HG03064 (cell line): Measurements from ENCODE around the gene PHF19.

Experiments
- ATAC-seq: cut with Tn5 transposase; IDR thresholded peaks from one replicate; pipeline ENCODE4 v1.9.1; 2021; ENCODE audit warnings: low read depth; ENCODE audit not compliant: unreplicated experiment

PHF19 gene

DNA sequence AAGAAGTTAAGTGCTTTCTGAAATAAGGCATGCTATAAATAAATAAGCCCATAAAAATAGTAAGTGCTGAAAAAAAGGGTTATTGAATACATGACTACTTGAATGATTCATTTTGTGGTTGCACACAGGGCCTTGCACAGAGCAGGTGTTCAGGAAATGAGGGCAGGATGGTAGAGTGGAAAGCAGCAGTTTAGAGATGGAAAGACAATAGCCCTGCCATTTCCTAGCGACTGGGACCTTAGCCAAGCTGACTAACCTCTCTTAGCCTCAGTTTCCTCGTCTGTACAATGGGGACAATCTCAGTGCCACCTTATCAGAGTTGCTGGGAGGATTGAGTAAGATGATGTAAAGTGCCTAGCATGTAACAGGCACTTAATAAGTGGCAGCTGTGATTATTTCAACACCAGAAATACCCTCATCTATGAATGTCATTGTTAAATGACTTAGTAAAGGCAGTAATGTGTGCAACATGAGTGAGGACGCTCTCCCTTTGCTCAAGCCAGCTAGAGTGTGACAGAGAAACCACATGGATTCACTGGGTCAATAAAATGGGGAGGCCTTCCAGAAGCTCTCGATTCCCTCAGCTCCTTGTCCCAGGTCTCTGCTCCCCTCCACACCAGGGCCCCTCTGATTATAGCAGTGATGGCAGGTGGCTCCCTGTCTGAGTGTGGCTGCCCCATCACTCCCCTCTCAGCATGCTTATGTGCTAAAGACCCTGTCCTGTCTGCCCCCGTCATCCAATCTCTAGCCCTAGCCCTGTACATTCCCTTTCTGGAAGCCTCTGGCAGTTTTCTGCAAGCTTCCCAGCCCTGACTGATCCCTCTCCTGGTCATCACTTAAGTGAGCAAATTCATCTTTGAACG lies 16.0 kb upstream of the PHF19 start:
- ATAC-seq, result peak; percentile 58

DNA sequence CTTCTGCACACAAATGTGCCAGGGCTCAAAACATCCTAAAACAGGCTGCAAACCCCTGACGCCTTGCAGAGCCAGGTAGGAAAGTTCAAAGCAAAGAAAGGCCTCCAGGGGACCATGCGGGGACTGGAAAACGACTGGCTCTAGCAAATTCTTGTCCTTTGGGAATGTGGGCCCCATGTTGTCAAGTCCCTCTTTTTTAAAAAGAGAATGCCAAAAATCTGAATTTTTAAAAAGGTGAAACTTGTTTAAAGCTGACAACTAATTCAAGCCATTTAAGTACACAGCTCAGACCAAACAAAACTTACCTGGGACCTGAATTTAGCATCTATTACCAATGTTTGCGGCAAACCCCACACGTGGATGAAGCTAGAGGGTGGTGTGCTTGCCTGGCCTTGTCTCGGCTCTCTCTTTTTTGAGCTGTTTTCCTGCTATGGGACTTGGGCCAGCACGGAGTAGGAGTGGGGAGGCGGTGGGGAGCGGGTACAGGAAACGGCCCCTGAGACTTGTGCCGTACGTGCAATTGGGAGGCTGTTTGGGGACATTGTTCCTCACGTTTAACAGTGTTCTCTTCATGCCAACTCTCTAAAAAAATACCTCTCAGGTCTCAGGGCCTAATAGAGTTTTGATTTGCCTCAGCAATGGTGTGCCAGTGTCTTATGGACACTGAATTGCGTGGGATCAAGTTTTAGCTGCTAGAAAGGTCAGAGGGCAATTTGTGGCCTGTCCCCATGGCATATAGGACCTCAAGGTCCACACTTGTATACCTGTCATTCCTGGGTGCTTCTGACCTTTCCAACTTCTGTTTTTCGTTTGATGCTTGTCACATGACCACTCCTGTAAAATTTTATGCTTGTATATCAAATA lies 15.1 kb upstream of the PHF19 start:
- ATAC-seq, result peak; percentile 41

DNA sequence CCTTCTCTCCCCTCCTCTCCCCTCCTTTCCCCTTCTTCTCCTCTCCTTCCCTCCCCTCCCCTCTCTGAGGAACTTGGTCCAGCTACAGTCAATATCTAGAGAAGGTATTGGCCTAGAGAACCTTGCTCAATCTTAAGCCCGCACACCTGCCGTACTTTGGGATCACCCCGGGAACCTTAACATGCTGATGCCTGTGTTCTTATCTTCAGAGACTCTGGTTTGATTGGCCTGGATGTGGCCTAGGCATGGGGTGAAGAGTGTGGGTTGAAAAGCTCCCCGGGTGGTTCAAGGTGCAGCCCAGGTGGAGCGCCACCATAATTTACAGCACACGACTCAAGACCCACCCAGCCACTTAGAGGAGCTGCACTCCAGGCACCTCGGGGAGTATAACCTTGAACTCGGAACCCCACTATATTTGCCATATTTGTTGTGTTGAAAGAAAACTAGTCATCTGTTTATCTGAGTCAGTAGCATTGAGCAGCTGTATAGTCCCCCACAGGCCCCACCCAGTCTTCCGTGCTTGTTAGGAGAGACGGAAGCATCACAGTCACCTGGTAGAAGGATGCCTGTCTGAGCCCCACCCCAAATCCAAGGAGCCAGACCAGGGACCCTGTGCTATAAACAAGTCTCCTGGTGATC lies 14.4 kb upstream of the PHF19 start:
- no peak for ATAC-seq

DNA sequence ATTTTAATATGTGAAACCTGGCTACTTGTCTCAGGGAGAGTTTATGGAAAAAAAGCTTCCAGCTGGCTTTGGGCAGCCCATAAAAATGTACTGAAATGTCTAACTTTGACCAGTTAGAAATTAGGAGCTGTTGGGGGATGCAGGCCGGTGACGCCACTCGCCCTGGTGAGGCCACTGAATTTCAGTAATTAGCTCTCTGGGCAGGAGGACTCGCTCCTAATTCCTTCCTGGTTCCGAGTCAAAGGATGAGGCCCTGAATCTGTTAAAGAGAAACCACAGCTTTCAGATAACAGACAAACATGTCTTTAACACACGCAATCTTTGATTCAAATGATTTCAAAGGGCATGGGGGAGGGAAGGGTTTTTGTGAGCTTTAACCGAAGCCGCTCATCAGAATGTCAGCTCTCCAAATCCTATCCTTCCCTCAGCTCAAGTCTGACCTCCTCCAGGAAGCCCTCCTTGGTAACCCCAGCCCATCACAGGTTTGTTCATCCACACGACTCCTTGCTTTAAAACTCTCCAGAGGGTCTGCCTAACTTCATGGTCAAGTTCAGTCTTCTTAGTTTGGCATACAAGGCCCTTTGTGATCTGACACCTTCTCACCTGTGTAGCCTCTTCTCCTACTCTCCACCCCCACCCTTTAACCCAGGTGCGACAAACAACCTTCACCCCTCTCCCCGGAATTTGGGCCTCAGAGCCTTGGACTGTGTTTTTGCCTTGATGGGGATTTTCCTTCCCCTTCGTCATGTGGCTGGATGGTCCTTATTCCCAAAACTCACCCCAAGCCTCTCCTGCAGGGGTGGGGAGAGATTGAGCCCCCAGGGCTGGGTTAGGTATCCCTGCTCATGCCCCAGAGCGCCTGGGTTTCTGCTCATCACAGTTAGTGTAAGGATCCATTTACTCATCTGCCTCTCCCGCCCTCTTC lies 13.6 kb upstream of the PHF19 start:
- ATAC-seq, result no peak

DNA sequence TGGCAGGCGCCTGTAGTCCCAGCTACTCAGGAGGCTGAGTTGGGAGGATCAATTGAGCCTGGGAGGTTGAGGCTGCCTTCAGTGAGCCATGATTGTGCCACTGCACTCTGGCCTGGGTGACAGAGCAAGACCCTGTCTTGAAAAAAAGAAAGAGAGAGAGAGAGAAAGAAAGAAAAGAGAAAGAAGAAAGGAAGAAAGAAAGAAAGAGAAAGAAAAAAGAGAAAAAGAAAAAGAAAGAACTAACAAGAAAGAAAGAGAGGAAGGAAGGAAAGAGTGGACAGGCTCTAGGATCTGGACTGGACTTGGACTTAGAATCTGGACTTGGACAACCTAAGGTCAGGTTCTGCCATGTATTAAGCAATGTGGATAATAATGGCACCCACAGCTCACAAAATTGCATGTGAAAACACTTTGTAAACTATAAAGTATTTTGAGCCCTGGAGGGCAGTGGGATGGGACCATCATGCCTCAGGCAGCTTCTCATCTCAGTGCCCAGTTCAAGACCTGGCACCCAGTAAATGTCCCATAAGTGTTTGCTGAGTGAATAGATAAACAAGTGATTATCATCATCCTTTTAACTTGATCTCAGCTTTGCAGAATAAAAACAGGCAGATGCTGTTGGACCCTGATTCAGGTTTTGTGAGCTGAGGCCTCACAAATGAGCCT lies 12.8 kb upstream of the PHF19 start:
- no peak for ATAC-seq

DNA sequence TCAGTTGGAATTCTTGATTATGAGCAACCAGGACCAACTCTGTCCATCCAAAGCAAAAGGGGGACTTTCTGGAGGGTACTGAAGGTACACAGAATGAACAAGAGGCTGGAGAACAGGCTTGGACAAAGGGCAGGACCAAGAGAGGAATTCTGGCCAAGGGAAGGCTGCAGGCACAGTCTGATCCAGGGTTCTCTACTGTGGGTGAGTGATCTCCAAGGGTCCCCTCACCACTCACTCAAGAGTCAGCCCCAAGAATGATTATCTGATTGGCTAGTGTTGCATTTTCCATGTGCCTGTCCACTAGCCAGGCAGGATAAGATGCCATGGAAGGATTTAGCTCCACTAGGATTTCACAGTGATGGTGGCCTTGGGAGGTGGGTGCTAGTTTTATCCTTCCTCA lies 11.6 kb upstream of the PHF19 start:
- ATAC-seq, result no peak

DNA sequence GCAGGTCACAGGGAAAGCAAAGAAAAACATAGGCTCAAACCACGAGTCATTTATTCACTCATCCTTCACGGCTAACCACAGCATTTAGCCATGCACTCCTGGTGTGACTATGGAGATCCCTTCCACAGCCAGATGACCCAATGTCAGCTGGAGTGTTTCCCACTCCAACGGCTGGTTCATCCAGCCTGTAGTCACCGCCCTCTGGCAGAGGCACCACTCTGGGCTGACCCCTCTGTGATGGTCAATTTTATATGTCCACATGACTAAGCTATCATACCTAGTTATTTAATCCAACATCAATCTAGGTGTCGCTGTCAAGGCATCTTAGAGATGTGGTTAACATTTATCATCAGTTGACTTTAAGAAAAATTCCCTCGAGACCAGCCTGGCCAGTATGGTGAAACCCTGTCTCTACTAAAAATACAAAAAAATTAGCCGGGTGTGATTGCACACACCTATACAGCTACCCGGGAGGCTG lies 9.5 kb upstream of the PHF19 start:
- no peak for ATAC-seq

DNA sequence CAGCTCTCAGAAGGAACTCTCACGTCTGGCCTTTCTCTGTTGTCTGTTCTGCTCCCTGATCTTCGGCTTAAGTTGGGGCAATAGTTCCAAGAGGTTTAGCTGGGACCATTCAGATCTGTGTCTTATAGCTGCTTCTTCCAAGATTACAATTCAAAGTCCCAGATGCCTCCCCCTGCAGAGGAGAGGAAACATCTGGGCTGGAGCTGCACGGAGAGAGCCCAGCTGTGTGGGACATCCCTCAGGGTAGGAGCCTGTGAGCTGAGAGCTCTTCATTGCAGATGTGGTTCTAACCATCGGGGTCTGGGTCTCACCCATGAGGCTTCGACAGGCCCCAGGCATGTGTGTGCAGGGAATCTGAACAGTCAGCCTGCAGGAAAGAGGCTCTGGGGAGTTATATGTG lies 9.0 kb upstream of the PHF19 start:
- no peak for ATAC-seq

DNA sequence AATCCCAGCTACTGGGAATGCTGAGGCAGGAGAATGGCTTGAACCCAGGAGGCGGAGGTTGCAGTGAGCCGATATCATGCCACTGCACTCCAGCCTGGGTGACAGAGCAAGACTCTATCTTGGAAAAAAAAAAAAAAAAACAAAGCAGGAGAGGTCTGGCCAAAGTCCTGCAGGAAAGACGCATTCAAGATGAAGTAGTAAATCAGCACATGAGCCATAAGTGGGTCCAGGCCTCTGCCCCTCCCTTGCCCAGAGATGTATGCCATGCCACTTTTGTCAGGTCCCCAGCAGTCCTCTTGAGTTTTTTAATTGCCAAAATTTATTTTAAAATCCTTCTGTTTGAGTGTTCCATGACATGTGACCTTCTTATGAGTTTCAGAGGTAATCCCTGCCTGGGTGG lies 8.5 kb upstream of the PHF19 start:
- no peak for ATAC-seq

DNA sequence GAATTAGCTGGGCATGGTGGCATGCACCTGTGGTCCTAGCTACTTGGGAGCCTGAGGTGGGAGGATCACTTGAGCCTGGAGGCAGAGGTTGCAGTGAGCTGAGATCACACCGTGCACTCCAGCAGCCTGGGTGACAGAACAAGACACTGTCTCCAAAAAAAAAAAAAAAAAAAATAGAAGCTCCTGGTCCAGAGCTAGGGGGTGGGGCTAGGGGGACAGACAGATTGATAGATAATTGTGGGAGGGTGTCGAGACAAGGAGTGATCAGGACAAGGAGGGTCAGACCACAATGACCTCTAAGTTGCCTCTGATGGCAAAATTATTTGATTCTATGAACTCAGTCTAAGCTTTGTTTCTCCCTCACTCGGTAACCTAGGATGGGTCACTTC lies 6.6 kb upstream of the PHF19 start:
- no peak for ATAC-seq

DNA sequence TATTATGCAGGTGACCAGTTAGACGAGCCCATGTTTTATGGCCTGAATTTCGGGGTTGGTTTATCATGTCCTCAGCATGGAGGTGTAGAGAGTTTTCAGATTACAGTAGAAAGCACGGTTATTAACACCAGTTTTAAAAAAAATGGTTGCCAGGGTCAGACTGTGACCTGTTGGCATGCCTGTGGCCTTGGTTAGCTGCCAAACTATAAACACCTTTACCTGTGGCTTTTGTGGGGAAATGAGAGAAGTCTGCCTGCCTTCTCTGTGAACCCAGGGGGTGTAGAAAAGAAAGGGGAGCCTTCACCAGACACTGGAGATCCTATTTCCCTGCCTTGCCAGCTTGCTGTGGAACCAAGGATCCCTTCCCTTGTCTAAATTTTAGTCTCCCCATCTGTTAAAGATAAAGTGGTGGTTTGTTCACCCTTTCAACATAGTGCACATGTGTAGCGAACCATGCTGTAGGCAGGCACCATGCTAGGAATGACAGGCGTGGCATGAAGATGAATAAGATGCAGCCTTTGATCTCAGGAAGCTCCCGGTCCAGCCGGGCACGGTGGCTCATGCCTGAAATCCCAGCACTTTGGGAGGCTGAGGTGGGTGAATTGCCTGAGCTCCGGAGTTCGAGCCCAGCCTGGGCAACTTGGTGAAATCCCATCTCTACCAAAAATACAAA lies 6.1 kb upstream of the PHF19 start:
- no peak for ATAC-seq

DNA sequence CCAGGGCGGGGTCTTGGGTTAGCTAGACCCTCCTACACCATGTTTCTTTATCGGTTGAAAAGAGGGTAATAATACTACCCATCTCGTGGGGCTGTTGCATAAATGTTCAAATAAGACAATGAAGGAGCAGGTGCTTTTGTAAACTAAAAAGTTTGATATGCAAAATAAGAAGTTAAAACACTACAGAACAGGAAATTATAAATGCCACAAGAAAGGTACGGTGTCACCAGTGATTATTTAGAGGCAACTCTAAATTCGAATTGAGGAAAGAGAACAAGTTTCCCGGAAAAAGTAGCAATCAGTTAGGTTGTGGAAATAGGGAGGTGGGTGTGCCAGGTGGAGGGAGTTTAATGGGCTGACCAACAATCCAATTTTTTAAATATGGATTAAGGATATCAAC lies 2.5 kb upstream of the PHF19 start:
- ATAC-seq, result no peak

DNA sequence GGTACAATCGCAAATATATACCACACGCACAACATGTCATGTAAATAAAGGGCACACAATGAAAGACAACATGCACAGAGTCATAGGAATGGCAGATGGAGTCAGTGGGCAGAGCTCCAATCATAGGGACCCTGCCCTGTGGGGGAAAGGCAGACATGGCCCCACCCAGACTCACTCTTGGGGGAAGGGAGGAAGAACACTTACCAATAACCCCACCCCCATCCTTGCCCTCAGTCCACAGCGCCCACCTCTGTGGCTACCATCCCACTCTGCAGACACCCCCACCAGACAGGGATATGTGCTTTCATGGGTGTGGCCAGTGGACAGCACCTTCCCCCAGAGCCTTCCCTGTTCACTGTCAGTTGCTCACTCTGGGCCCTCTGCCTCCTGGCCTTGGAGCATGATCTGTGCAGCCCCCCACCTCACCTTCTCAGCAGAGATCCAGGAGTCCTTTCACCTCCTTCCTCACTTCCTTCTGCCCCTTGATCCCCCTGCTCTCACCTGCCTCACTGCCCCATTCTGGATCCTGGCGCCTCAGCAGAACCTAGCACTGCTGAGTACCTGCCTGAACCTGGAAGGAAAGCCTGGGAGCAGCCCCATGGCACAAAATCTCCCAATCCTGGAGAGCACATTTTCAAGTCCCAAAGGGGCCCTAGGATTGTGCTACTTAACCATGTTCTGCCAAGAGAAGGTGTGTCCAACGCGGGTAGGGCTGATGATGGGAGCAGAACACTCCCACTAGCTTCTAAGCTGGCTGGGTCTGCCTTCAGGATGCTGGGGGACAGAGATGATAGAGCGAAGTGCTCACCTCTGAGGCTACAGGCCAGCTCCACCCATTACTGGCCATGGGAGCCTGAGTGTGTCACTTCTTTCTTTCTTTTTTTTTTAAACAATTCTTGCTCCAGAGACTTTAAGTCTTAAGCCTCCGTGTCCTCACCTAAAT lies 1.5 kb upstream of the PHF19 start:
- no peak for ATAC-seq

DNA sequence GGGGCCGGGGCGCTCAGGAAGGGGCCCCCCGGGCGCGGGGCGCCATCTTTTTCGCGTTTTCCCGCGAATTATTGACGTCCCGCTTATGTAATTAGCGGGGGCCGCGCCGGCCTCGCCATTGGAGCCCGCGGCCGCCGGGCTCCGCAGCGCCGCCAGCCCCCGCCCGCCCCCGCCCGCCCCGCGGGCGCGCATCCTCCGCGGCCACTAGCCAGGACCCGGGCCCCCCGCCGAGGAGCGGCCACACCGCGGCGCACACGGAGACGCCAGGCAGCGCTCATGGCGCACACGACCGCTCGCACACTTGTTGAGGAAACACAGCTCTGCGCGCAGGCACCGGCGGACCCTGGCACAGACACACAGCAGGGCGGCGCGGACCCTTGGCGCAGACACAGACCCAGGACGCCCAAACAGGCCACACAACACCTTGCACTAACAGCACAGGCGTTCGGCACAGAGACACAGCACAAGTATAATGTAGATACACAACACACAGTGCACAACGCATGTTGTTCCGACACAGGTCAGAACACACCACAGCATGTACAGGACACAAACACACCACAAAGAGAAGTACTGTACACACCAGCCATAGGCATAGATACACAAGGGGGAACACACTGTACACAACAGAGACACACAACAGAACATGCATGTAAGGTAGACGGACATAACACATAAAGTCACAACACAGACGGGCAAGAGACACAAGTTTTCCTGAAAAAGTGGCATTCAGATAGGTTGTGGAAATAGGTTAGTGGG lies 467 bp upstream of the PHF19 start:
- peak; percentile 38 for ATAC-seq

DNA sequence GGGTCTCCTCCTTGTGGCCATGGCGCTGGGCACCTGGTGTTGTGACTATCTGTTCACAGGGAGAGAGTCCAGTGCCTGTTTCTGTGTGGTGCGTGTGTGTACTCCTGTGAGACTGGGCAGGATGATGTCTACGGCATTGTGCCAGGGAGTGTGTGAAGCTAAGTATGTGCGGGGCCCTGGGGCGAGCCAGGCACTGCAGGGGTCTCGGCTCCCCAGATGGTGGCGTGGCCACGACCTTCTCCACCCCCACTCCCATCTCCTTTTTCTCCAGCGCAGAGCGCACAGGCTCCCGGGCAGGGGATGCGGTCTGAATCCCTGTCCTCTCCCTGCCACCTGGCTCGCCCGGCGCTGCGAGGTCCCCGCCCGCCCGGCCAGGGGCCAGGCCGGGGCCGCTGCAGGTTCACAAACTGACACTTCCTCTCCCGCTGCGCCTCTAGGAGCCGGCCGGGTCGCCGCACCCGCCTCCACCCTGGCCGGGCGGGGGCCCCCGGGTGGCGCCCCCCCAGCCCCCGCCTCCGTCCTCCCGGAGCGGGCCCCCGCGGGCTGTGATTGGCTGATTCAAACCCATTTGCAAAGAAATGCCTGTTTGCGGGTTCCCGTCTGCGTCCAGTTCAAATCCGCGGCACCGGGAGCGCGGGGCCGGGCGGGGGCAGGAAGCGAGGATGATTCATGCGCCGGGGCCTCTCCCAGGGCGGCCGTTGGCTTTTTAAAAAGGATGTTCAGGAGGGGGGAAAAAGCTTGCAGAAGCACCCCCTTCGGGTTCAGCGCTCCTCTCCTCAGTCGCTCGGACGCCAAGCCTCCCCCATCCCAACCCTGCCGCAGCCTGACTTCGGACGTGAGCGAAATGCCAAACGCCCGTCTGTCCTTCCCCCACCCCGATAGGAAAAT lies 790 bp downstream of the PHF19 start:
- peak; percentile 51 for ATAC-seq

DNA sequence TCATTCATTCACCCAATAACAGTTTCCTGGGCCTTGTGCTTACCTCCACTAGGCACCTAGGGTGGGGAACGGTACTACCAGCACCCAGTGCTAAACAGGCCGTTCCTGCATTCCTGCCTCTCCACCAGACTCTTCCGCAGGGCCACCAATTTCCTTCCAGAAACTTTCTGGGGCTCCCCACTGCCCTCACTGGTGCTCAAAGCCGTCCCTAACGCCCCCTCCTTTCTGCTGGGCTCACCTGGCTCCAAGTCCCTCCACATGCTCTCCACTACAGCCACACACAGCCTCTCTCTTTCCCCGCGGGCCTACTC lies 1.4 kb downstream of the PHF19 start:
- ATAC-seq, result no peak

DNA sequence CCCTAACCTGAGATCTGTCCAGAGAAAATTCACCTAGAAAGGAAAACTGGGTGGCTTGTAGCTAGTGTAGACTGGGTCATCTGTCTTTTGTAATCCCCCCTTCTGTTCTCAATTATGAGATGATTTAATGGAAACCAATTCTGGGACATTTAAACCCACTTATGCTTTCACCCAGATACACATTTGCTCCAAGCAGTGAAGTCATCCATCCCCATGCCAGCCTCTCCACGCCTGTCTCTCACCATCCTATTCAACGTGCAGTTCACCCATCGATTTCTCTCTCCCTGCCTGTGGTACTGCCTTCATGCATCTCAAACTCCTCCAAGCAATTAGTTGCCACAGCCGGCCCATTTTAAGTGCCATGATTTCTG lies 1.8 kb downstream of the PHF19 start:
- no peak for ATAC-seq
